ENCODE results near the gene FOXO6.
"Not testable (repeated sequence)": the region's sequence is repeated elsewhere in the genome, so short reads cannot be mapped to it uniquely, and the experiment has no call there.

The FOXO6 gene

GRCh38 chr1:41330588-41331545 is 30.4 kb upstream of the FOXO6 start:
- Histone ChIP-seq H3K27ac (ENCODE audit: low read depth, low read length) (no peak overlapping the region), H3K9me3 (ENCODE audit: low read length) (no peaks in the 10 kb centered on the region), H3K9ac (ENCODE audit: low read length) (no peak overlapping the region), H3K4me1 (ENCODE audit: insufficient read depth, low read length) (no peaks in the 10 kb centered on the region), H3K27me3 (ENCODE audit: control insufficient read depth in 1 of 2, insufficient read depth in 2 of 2, low read length in 2 of 2) (no peaks in the 10 kb centered on the region), H3K36me3 (ENCODE audit: insufficient read depth, low read length) (no peaks in the 10 kb centered on the region), H3K4me3 (ENCODE audit: low read depth in 1 of 2, low read length in 2 of 2) (no peak overlapping the region)

- no peak overlapping the region for H3K27ac ChIP-seq (ENCODE audit: low read depth, low read length)
- no peak overlapping the region for H3K9ac ChIP-seq (ENCODE audit: low read length)
- no peaks in the 10 kb centered on the region for H3K9me3 ChIP-seq (ENCODE audit: low read length)
- H3K4me1 ChIP-seq (ENCODE audit: insufficient read depth, low read length): no peaks in the 10 kb centered on the region
- no peaks in the 10 kb centered on the region for H3K36me3 ChIP-seq (ENCODE audit: insufficient read depth, low read length)
- H3K4me3 ChIP-seq (ENCODE audit: low read depth in 1 of 2, low read length in 2 of 2): no peak overlapping the region
- no peaks in the 10 kb centered on the region for H3K27me3 ChIP-seq (ENCODE audit: control insufficient read depth in 1 of 2, insufficient read depth in 2 of 2, low read length in 2 of 2)
These were observed 29.7 kb upstream of the FOXO6 start for GRCh38 chr1:41331546-41331917.

GRCh38 chr1:41332161-41332560 is 29.1 kb upstream of the FOXO6 start:
- not testable (repeated sequence) for H3K4me1 ChIP-seq (ENCODE audit: insufficient read depth, low read length); H3K36me3 ChIP-seq (ENCODE audit: insufficient read depth, low read length); H3K4me3 ChIP-seq (ENCODE audit: low read depth in 1 of 2, low read length in 2 of 2); H3K9me3 ChIP-seq (ENCODE audit: low read length); H3K27me3 ChIP-seq (ENCODE audit: control insufficient read depth in 1 of 2, insufficient read depth in 2 of 2, low read length in 2 of 2); H3K27ac ChIP-seq (ENCODE audit: low read depth, low read length); H3K9ac ChIP-seq (ENCODE audit: low read length)

GRCh38 chr1:41333146-41333784 is 28.0 kb upstream of the FOXO6 start:
- Histone ChIP-seq H3K27ac (ENCODE audit: low read depth, low read length) (no peak overlapping the region), H3K27me3 (ENCODE audit: control insufficient read depth in 1 of 2, insufficient read depth in 2 of 2, low read length in 2 of 2) (no peaks in the 10 kb centered on the region), H3K4me3 (ENCODE audit: low read depth in 1 of 2, low read length in 2 of 2) (no peak overlapping the region), H3K36me3 (ENCODE audit: insufficient read depth, low read length) (no peaks in the 10 kb centered on the region), H3K9me3 (ENCODE audit: low read length) (no peaks in the 10 kb centered on the region), H3K9ac (ENCODE audit: low read length) (no peak overlapping the region), H3K4me1 (ENCODE audit: insufficient read depth, low read length) (no peaks in the 10 kb centered on the region)

GRCh38 chr1:41338820-41339219 is 22.4 kb upstream of the FOXO6 start:
- Histone ChIP-seq H3K4me1 (ENCODE audit: insufficient read depth, low read length) (peaks cover 18% of the 10 kb centered on the region), H3K36me3 (ENCODE audit: insufficient read depth, low read length) (no peaks in the 10 kb centered on the region), H3K9ac (ENCODE audit: low read length) (no peak overlapping the region), H3K27ac (ENCODE audit: low read depth, low read length) (no peak overlapping the region), H3K9me3 (ENCODE audit: low read length) (no peaks in the 10 kb centered on the region), H3K4me3 (ENCODE audit: low read depth in 1 of 2, low read length in 2 of 2) (no peak overlapping the region), H3K27me3 (ENCODE audit: control insufficient read depth in 1 of 2, insufficient read depth in 2 of 2, low read length in 2 of 2) (no peaks in the 10 kb centered on the region)

GRCh38 chr1:41340655-41341364 is 20.4 kb upstream of the FOXO6 start:
- Histone ChIP-seq H3K36me3 (ENCODE audit: insufficient read depth, low read length) (no peaks in the 10 kb centered on the region), H3K9me3 (ENCODE audit: low read length) (no peaks in the 10 kb centered on the region), H3K9ac (ENCODE audit: low read length) (no peak overlapping the region), H3K4me3 (ENCODE audit: low read depth in 1 of 2, low read length in 2 of 2) (peak overlapping the region in 1 of 2 donors; percentile 28), H3K4me1 (ENCODE audit: insufficient read depth, low read length) (peaks cover 18% of the 10 kb centered on the region), H3K27ac (ENCODE audit: low read depth, low read length) (no peak overlapping the region), H3K27me3 (ENCODE audit: control insufficient read depth in 1 of 2, insufficient read depth in 2 of 2, low read length in 2 of 2) (no peaks in the 10 kb centered on the region)

- no peak overlapping the region for H3K9ac ChIP-seq (ENCODE audit: low read length)
- H3K27ac ChIP-seq (ENCODE audit: low read depth, low read length): no peak overlapping the region
- no peak overlapping the region for H3K4me3 ChIP-seq (ENCODE audit: low read depth in 1 of 2, low read length in 2 of 2)
- H3K9me3 ChIP-seq (ENCODE audit: low read length): no peaks in the 10 kb centered on the region
- H3K27me3 ChIP-seq (ENCODE audit: control insufficient read depth in 1 of 2, insufficient read depth in 2 of 2, low read length in 2 of 2): no peaks in the 10 kb centered on the region
- no peaks in the 10 kb centered on the region for H3K36me3 ChIP-seq (ENCODE audit: insufficient read depth, low read length)
- H3K4me1 ChIP-seq (ENCODE audit: insufficient read depth, low read length): peaks cover 18% of the 10 kb centered on the region
These were observed 19.9 kb upstream of the FOXO6 start for GRCh38 chr1:41341365-41341683.

GRCh38 chr1:41341772-41342562 is 19.3 kb upstream of the FOXO6 start:
- H3K4me3 ChIP-seq (ENCODE audit: low read depth in 1 of 2, low read length in 2 of 2): no peak overlapping the region
- no peaks in the 10 kb centered on the region for H3K36me3 ChIP-seq (ENCODE audit: insufficient read depth, low read length)
- no peaks in the 10 kb centered on the region for H3K27me3 ChIP-seq (ENCODE audit: control insufficient read depth in 1 of 2, insufficient read depth in 2 of 2, low read length in 2 of 2)
- no peak overlapping the region for H3K27ac ChIP-seq (ENCODE audit: low read depth, low read length)
- H3K9me3 ChIP-seq (ENCODE audit: low read length): no peaks in the 10 kb centered on the region
- no peak overlapping the region for H3K9ac ChIP-seq (ENCODE audit: low read length)
- peaks cover 18% of the 10 kb centered on the region for H3K4me1 ChIP-seq (ENCODE audit: insufficient read depth, low read length)

- H3K27ac ChIP-seq (ENCODE audit: low read depth, low read length): no peak overlapping the region
- H3K9ac ChIP-seq (ENCODE audit: low read length): no peak overlapping the region
- H3K36me3 ChIP-seq (ENCODE audit: insufficient read depth, low read length): no peaks in the 10 kb centered on the region
- H3K4me1 ChIP-seq (ENCODE audit: insufficient read depth, low read length): peaks cover 18% of the 10 kb centered on the region
- no peaks in the 10 kb centered on the region for H3K9me3 ChIP-seq (ENCODE audit: low read length)
- no peaks in the 10 kb centered on the region for H3K27me3 ChIP-seq (ENCODE audit: control insufficient read depth in 1 of 2, insufficient read depth in 2 of 2, low read length in 2 of 2)
- H3K4me3 ChIP-seq (ENCODE audit: low read depth in 1 of 2, low read length in 2 of 2): no peak overlapping the region
These were observed 18.4 kb upstream of the FOXO6 start for GRCh38 chr1:41342774-41343355.

GRCh38 chr1:41343790-41344699 is 17.2 kb upstream of the FOXO6 start:
- Histone ChIP-seq H3K36me3 (ENCODE audit: insufficient read depth, low read length) (no peaks in the 10 kb centered on the region), H3K27me3 (ENCODE audit: control insufficient read depth in 1 of 2, insufficient read depth in 2 of 2, low read length in 2 of 2) (no peaks in the 10 kb centered on the region), H3K4me1 (ENCODE audit: insufficient read depth, low read length) (peaks cover 18% of the 10 kb centered on the region), H3K4me3 (ENCODE audit: low read depth in 1 of 2, low read length in 2 of 2) (no peak overlapping the region), H3K27ac (ENCODE audit: low read depth, low read length) (no peak overlapping the region), H3K9ac (ENCODE audit: low read length) (no peak overlapping the region), H3K9me3 (ENCODE audit: low read length) (no peaks in the 10 kb centered on the region)

Measured in muscle layer of colon (tissue), 2 donors.